ENCODE results near the gene MAPK6.
"Not testable (repeated sequence)": the region's sequence is repeated elsewhere in the genome, so short reads cannot be mapped to it uniquely, and the experiment has no call there.

The MAPK6 gene

DNA sequence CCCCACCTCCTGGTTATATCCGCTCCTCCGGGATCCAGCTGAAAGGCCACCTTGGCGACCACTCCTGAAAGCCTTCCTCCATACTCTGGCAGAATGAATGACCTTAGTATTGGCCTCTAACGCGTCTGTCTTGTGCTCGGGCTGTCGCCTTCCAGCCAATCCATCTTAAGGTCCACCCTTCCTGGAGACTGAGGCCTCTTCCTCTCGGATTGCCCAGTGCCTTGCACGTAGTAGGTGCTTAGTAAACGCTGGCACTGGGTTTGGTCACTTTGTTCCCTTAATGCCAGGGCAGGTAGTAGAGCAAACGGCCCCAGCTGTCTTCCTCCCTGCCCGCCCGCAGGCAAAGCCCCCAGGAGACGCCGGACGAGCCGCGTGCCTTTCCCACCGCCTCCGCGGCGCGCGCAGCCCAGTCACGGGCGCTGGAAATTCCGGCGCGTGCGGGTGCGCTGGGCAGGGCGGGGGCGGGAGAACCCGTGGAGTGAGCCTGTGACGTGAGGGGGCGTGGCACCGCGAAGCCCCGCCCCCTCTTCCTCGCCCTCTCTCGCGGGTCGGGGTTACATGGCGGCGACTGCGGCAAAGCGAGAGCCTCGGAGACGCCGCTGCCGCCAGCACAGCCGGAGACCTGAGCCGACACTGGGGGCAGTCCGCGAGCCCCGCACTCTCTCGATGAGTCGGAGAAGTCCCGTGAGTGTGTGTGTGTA lies at the start of gene MAPK6:
Gene MAPK6 (plus strand): TSS at position 527 of the 701 bp plus-strand sequence. CDS start 27,242 bp downstream, outside the sequence.
- peak; percentile 90 for DNase-seq (ENCODE audit: low spot score)

DNA sequence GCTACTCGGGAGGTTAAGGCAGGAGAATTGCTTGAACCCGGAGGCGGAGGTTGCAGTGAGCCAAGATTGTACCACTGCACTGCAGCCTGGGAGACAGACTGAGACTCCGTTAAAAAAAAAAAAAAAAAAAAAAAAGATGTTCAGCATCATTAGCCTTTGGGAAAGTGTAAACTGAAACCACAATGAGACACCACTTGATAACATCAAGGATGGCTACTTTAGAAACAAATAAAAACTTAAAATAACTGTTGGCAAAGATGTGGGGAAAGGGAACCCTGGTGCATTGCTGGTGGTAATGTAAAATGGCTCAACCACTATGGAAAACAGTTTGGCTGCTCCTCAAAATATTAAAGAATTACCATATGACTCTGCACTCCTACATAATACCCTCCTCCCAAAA lies 49.3 kb upstream of the MAPK6 start:
- DNase-seq (ENCODE audit: low spot score) = no peak

DNA sequence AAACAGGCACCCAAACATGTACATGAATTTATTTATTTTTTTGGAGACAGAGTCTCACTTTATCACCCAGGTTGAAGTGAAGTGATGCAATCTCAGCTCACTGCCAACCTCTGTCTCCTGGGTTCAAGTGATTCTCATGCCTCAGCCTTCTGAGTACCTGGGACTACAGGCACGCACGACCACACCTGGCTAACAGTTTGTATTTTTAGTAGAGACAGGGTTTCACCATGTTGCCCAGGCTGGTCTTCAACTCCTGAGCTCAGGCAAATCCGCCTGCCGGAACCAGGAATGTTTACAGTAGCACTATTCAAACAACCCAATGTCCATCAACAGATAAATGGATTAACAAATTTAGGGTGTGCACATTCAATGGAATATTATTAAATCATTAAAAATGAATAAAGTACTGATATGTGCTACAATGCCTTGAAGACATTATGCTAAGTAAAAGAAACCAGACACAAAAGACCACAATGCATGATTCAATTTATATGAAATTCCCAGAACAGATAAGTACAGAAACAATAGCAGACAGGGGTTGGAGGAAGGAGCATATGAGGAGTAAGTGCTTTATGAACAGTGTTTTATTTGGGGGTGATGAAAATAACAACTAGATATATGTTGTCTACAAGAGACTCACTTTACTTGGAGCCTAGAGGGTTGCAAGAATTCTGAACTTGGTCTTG lies 48.7 kb upstream of the MAPK6 start:
- DNase-seq (ENCODE audit: low spot score) = no peak

DNA sequence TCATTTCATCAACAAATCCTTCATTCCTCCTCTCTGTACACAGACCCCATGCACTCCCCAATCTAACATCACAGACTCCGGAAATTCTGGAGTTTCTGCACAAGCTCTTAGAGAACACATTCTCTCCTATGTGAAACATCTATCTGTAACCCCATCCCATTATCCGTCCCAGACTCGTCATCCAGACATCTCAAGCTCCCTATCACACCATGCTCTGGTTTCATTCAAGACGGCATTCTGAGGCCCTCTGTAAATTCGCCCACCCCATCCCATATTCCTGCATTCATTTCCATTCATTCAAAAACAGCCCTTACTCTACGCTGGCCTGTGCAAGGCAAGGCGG lies 48.0 kb upstream of the MAPK6 start:
- peak; percentile 49 for DNase-seq (ENCODE audit: low spot score)

DNA sequence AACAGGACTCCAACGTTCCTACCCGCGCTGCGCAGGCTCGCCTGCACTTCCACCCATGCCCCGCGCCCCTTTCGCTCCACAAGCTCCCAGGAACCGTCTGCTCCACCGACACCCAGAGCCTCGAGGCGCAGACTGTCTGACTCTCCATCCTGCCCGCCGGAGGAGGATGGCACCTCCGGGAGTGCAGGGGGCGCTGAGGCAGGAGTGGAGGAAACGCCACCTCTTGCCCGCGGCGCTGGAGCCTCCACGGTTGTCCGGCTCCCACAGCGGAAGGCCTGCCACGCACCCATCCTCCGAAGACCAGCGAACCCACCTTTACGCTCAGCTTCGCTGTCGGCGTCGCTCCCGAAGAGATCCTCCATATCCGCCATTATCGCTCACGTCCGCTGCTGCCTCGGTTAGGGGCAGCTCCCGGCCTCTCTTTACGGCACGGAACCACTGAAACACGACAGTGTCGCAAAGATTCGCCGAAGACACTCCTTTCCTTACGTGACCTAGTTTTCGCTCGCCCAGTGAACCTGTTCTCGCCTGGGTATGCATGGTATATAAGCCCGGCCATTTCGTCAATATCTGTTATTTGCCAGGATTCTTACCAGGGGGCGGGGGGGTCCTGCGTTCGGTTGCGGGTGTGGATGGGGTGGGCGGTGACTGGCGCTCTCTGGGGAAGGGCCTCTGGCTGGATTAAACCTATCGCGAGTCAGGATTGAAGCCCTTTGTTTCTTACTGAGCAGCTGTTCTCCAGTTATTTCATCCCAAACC lies 47.5 kb upstream of the MAPK6 start, which contains the start of gene LEO1:
Gene LEO1 (minus strand): TSS at position 404 of the 759 bp plus-strand sequence. CDS start 33 bp downstream, at position 371.
- peak; percentile 98 for DNase-seq (ENCODE audit: low spot score)

DNA sequence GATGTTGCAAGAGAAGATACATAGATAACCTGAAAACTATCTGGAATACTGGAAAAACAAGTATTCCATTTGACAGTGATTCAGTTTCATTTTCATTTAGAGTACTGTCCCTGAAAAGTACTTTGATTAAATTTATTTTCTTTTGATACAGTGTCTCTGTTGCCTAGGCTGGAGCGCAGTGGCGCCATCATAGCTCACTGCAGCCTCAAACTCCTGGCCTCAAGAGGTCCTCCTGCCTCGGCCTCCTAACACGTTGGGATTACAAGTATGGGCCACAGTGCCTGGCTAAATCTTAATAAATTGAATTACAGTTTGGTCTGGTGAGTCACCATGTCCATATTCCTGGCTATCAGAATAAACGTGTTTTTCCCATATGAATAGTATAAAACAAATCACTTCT lies 45.8 kb upstream of the MAPK6 start:
- no peak for DNase-seq (ENCODE audit: low spot score)

DNA sequence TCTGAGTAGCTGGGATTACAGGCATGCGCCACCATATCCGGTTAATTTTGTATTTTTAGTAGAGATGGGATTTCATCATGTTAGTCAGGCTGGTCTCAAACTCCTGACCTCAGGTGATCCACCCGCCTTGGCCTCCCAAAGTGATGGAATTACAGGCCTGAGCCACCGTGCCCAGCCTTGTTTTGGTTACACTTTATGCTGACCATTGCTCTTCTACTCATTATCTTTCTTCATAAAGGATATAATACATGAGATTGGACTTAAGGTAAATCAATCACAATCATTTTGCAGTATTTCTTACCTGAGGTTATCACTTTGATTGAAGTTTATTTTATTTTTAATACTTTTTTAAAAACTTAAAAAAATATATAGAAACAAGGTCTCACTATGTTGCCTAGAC lies 45.2 kb upstream of the MAPK6 start:
- DNase-seq (ENCODE audit: low spot score) = no peak

DNA sequence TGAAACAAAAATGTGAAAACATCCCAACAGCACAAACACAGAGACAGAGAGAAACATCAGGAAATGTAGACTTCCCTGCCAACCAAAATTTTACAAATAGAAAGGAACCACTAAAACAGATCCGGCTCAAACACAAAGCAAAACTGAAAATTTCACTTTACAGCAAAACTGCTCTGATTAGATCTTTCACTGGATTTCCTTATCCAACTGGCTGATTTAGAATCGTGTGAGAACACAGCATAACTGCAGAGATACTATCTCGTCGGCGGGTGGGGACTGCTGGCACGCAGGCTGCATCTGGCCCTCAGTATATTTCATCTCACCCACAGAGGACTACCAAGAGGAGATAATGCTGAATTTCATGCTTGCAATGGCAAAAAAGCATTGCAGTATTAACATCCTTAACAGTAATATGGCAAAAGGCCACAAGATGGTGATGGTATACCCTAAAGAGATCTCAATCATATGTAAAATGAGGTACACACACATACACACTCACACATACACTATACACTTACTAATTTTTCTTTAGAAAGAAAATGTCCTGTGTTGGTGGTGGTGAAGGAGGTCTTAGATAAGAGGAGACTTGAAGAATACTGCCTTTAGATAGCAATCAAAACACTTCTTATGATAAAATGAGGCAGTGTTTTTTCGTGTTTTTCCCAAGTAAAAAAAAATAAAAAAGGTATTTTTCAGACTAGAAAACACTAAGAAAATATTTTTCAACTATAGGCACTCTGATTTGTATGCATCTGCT lies 36.8 kb upstream of the MAPK6 start:
- peak; percentile 92 for DNase-seq (ENCODE audit: low spot score)

DNA sequence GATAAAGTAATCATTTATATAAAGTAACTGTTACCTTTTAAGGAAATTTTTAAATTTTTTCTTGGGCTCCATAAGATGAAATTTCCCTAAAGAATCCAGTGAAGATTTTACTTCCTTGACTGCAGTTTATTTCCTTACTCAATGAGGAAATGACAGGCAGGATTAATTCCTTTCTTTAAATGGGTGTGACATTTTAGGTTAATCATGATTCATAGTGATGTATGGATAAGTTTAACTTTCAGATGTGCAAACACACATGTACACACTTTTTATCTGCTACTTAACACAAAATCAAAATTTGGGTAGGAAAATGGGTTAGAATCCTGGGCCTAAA lies 36.3 kb upstream of the MAPK6 start:
- DNase-seq (ENCODE audit: low spot score) = no peak

DNA sequence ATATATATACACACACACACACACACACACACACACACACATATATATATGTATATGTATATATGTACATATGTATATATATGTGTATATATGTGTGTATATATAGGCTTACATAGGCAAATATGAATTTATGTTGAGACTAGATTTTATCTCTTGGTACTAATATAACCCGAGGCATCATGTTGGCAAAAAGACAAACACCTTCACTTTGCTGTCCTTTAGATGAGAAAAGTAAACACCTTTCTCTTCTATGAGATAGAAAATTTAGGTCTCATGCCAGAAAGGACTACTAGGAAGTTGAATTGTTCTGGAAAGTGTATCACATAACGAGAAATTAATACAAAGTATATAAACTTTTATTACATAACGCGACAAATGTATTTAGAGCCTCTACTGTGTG lies 27.9 kb upstream of the MAPK6 start:
- DNase-seq (ENCODE audit: low spot score) = no peak

DNA sequence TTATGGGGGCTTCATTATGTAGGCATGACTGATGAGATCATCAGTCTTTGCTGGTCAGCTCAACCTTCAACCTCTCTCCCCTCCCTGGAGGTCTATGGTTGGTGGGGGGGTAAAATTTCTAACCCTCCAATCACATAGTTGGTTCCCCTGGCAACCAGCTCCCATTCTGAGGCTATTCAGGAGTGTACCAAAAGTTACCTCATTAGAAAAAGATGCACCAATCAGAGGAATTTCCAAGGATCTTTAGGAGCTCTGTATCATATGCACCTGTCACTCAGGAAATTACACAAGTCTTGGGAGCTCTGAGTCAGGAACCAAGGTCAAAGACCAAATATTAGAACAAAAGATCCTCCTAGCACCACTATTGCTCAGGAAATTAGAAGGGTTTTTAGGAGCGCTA lies 26.1 kb upstream of the MAPK6 start:
- DNase-seq (ENCODE audit: low spot score) = peak; percentile 56

DNA sequence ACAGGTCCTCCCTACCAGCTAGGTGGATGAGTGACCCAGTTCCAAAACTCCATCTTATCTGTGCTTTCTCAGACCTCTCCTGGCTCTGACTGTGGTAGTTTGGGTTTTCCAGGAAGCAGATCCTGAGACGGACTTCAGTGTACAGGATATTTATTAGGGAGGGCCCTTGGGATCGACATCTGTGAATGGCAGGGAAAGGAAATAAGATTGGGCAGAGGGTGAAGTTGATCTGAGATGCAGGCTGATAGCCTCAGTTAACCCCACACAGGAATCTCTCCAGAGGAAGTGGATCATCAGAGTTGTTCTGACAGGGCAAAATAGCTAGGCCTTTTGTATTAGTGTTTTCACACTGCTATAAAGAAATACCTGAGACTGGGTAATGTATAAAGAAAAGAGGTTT lies 16.7 kb upstream of the MAPK6 start:
- DNase-seq (ENCODE audit: low spot score) = no peak

DNA sequence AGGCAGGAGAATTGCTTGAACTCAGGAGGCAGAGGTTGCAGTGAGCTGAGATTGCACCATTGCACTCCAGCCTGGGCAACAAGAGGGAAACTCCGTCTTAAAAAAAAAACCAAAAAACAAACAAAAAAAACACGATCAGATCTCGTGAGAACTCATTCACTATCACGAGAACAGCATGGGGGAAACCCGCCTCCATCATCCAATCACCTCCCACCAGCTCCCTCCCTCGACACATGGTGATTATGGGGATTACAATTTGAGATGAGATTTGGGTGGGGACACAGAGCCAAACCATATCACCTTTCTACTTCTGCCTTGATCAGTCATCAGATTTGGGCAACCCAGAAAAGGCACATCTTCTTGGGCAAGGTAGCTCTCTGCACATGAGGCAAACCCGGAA lies 15.9 kb upstream of the MAPK6 start:
- not testable (repeated sequence) for DNase-seq (ENCODE audit: low spot score)

DNA sequence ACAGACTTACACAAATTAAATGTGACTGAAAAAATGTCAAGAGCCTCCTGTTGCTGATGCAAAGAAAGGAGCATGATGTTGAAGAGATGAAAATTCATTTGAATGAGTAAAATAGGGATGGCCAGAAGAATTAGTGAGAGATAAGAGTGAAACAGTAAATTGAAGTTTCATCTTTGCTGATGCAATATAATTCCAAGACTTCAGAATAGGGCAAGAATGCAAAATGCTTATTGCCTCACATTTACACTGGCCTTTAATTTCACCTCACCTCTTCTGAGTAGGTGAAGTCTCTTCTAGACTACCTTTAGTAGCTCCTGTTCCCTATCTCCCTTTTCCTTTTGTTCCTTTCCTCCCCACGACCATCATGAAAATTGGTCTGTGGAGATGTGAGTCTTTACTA lies 15.3 kb upstream of the MAPK6 start:
- DNase-seq (ENCODE audit: low spot score) = no peak

DNA sequence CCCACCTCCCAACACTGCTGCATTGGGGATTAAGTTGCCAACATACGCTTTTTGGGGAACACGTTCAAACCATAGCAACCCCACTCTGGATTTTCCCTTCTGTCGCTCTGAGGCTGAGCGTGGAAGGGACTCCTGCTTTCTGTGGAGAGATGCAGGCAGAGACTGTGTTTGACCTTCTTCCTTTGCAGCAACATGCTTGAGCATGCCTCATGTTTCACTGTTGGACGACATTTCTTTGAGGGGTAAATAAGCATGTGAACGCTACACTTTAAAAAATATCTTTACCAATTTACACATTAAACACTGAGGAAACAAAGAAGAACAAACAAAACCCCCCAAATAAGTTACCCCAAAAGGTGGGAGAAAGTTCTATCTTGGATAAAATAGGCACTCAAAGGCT lies 14.2 kb upstream of the MAPK6 start:
- DNase-seq (ENCODE audit: low spot score) = no peak

DNA sequence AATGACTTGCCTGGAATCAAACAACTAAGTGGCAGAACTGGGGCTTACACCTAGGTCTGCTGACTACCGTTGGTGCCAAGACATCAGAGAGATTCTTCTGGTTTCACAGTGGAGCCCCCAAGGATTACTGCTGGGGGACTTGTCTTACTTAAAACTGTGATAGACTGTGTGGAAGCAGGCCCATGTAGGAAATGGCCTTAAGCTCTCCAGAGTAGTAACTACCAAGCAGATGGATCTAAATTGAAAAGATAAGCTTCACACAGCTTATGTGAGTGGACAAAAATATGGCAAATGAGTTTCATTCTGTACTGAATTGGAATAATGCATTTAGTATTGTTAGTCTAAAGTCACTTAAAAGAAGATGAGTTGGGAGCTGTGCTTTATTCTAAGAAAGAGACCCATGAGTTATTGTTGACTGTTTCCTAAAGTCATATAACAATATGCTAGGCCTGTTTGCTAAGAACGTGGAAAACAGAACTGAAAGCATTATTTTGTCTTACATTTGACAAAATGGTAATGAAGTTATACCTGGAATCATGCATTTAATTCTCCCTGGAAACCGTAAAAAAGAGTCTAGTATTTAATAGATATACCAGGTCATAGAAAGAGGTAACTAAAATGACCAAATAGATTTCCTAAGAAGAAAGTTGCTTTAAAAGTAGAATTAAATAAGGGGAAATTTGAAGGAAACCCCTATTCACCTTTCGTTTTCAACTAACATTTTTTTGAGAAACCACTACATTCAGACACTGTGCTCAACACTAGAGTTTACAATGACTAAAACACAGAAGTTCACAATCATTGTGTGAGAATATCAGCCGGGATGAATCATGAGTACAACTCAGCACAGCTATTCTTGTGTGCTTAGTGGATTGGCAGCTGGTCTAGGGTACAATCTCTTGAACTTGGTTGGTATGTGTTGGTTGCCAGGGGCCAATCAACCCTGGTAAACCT lies 13.0 kb upstream of the MAPK6 start:
- DNase-seq (ENCODE audit: low spot score) = peak; percentile 63

DNA sequence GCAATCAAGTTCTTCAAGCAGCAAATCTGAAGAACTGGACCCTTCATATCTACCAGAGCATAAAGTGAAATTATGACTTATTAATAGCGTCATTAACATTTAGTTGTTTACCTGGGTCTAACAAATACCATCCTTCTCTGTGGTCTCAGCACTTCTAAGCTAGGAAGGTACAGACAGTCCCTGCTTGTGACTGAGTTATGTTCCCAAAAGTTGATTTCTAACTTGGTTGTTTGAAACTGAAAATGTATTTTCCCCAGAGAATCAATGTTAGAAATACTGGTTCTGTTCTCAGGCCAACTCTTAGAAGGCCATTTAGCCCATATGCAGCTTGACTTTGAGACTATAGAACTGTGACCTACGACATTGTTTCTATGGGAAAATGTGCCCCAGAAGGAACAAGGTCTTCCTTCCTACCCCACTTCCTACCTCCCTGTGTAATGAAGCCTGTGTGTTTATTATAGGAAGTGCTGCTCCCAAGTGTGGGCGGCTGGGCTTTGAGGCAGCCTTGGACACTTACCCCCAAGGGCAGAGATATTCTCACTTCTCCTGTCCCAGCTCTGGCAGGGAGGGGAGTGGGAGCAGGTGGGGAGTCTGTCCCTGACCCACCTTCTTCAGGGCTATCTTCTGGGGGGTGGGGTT lies 12.2 kb upstream of the MAPK6 start:
- no peak for DNase-seq (ENCODE audit: low spot score)

DNA sequence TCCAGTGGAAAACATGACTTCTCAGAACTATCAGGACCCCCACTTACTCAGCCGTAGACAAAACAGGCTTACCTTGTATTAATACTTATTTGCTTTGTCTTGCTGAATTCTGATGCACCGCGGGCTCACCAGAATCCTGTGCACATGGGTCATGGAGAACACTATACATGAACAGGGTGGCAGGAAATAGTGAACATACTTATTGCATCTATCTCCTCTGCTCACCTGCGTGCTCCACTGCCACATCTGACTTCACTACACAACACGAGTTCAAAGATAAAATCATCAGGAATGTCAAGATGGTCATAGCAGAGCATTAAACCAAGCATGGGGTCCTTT lies 10.7 kb upstream of the MAPK6 start:
- no peak for DNase-seq (ENCODE audit: low spot score)

DNA sequence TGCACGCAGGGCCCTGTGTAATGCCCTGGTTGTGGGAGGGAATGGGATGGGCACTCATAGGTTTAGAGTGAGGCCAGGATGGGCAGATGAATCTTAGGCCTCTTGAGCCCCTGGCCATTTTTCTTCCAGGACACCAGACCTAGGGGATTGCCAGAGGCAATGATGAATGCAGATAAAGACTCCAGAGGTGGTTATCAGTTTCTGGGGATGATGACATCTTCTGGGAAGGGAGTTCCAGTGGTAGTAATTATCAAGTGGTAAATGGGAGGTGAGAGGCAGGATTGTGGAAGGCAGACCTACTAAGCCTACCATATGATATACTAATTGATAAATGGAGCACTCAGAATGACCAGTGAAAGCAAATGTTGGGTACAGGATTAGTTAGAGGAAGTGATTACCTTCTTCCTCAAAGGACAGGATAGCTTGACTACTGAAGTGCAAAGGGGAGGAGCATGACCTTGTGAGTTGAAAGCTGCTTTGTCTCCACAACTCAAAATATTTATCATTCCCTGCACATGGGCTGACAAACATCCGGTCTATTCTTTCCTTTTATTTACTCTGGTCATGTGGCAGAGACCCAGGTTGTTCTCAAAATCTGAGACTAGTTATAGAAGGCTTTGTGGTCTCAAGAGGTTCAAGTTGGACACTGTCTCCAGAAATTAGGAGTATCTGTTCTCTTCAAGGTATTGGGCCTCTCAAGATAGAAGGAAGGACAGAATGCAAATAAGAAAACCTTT lies 10.2 kb upstream of the MAPK6 start:
- no peak for DNase-seq (ENCODE audit: low spot score)
